Dendritic cell treated with granulocyte-macrophage colony-stimulating factor and Interleukin-4, amounts not matched to agents 40 ng/mL and 50 ng/mL, for 4 days (primary cell): ENCODE results near the gene ZDHHC5.
A peak's percentile ranks its signal among the peaks of the same experiment; 100 is the strongest.

Experiments
- H3K27ac Mint-ChIP-seq: one replicate; pipeline ENCODE4 v1.8.0; 2022; ENCODE audit warnings: mild to moderate bottlenecking, mixed read lengths
- H3K27me3 Mint-ChIP-seq: one replicate; pipeline ENCODE4 v1.8.0; 2022; ENCODE audit warnings: mild to moderate bottlenecking, mixed read lengths
- H3K36me3 Mint-ChIP-seq: one replicate; pipeline ENCODE4 v1.8.0; 2022; ENCODE audit warnings: low read depth, mixed read lengths
- H3K4me1 Mint-ChIP-seq: one replicate; pipeline ENCODE4 v1.8.0; 2022; ENCODE audit warnings: low read depth, mixed read lengths
- H3K4me3 Mint-ChIP-seq: one replicate; pipeline ENCODE4 v1.8.0; 2022; ENCODE audit warnings: mild to moderate bottlenecking, moderate library complexity, mixed read lengths
- H3K9me3 Mint-ChIP-seq: one replicate; pipeline ENCODE4 v1.8.0; 2022; ENCODE audit warnings: mixed read lengths
- intact Hi-C: fragments of 100-400 bp; cut with micrococcal nuclease; formaldehyde crosslinking; loops from one replicate; pipeline ENCODE4 v1.15.0; 2022

Gene ZDHHC5

GRCh38 chr11:57741132-57742086 lies 73.5 kb downstream of the ZDHHC5 start, which contains the start of gene SELENOH:
Gene SELENOH, plus strand, starts transcription at chr11:57741491. Its CDS starts 105 bp downstream, at chr11:57741596.
- Mint-ChIP-seq H3K4me1 (peaks cover 19% of the 10 kb centered on the region), H3K36me3 (peaks cover 92% of the 10 kb centered on the region), H3K27me3 (no peaks in the 10 kb centered on the region), H3K27ac (peak within 1 kb of the TSS; percentile 99), H3K4me3 (peak within 1 kb of the TSS; percentile 89), H3K9me3 (no peaks in the 10 kb centered on the region)
- intact Hi-C loops, result loop anchor here (1.0 kb wide), 2 partner anchors 29 to 84 kb away; partner anchors contain the start of genes CLP1, MED19 and TMX2

GRCh38 chr11:57742087-57742452 lies 74.2 kb downstream of the ZDHHC5 start:
- Mint-ChIP-seq H3K4me3 (peak overlapping the region; percentile 89), H3K36me3 (peaks cover 93% of the 10 kb centered on the region), H3K27me3 (no peaks in the 10 kb centered on the region), H3K4me1 (peaks cover 19% of the 10 kb centered on the region), H3K9me3 (no peaks in the 10 kb centered on the region), H3K27ac (peak overlapping the region; percentile 99)
- intact Hi-C loops, result no loop called here

GRCh38 chr11:57744357-57744756 lies 76.4 kb downstream of the ZDHHC5 start:
- Mint-ChIP-seq H3K9me3 (no peaks in the 10 kb centered on the region), H3K27ac (no peak overlapping the region), H3K4me3 (no peak overlapping the region), H3K36me3 (peaks cover 77% of the 10 kb centered on the region), H3K27me3 (no peaks in the 10 kb centered on the region), H3K4me1 (peaks cover 19% of the 10 kb centered on the region)
- intact Hi-C loops, result no loop called here

- Mint-ChIP-seq H3K4me1 (peaks cover 14% of the 10 kb centered on the region), H3K9me3 (no peaks in the 10 kb centered on the region), H3K4me3 (no peak overlapping the region), H3K36me3 (peaks cover 69% of the 10 kb centered on the region), H3K27ac (no peak overlapping the region), H3K27me3 (no peaks in the 10 kb centered on the region)
- intact Hi-C loops, result no loop called here
Observed at GRCh38 chr11:57745206-57745605, 77.3 kb downstream of the ZDHHC5 start.

- no peak overlapping the region for H3K27ac Mint-ChIP-seq
- no peak overlapping the region for H3K4me3 Mint-ChIP-seq
- H3K27me3 Mint-ChIP-seq, result no peaks in the 10 kb centered on the region
- intact Hi-C loops, result no loop called here
- H3K9me3 Mint-ChIP-seq, result no peaks in the 10 kb centered on the region
- peaks cover 15% of the 10 kb centered on the region for H3K4me1 Mint-ChIP-seq
- peaks cover 58% of the 10 kb centered on the region for H3K36me3 Mint-ChIP-seq
Observed at GRCh38 chr11:57746920-57747319, 79.0 kb downstream of the ZDHHC5 start.
